NCI-H82 treated with DMSO at 0.1 percent for 48 hours (cell line): ENCODE data around the gene ELSPBP1.
"Not testable (repeated sequence)": the region's sequence is repeated elsewhere in the genome, so short reads cannot be mapped to it uniquely, and the experiment has no call there.

Experiments used
- DNase-seq: peaks from one replicate; lab custom pipeline; 2025; ENCODE audit not compliant: unreplicated experiment; lab: John Stamatoyannopoulos, UW

Gene ELSPBP1

GRCh38 chr19:48041877-48042580, 47.6 kb downstream of the ELSPBP1 start:
- DNase-seq: no peak

- peak; percentile 96 for DNase-seq
Measured at GRCh38 chr19:48043675-48044258, 49.3 kb downstream of the ELSPBP1 start, which contains the start of gene CABP5. Gene CABP5 (minus strand): TSS chr19:48044079. CDS start chr19:48043922, 157 bp downstream.

- no peak for DNase-seq
Measured at GRCh38 chr19:48044561-48044960, 50.1 kb downstream of the ELSPBP1 start.

- DNase-seq: no peak
Measured at GRCh38 chr19:48051335-48052033, 57.1 kb downstream of the ELSPBP1 start.

GRCh38 chr19:48053076-48053475, 58.6 kb downstream of the ELSPBP1 start:
- DNase-seq: no peak

GRCh38 chr19:48053856-48054255, 59.4 kb downstream of the ELSPBP1 start:
- DNase-seq: no peak

GRCh38 chr19:48059331-48059730, 64.9 kb downstream of the ELSPBP1 start:
- no peak for DNase-seq

GRCh38 chr19:48060381-48060780, 65.9 kb downstream of the ELSPBP1 start:
- DNase-seq: no peak

GRCh38 chr19:48061401-48062344, 67.2 kb downstream of the ELSPBP1 start:
- DNase-seq: no peak

- no peak for DNase-seq
Measured at GRCh38 chr19:48064509-48064908, 70.1 kb downstream of the ELSPBP1 start.

GRCh38 chr19:48069435-48069834, 75.0 kb downstream of the ELSPBP1 start:
- peak; percentile 10 for DNase-seq

- DNase-seq: not testable (repeated sequence)
Measured at GRCh38 chr19:48070177-48070769, 75.8 kb downstream of the ELSPBP1 start.
